NCI-H1105 treated with DMSO at 0.1 percent for 48 hours (cell line): ENCODE measurements around the gene PCID2.
"Not testable (repeated sequence)": the region's sequence is repeated elsewhere in the genome, so short reads cannot be mapped to it uniquely, and the experiment has no call there.

Source experiments
- DNase-seq: peaks from one replicate; lab custom pipeline; 2025; lab: John Stamatoyannopoulos, UW

Gene PCID2

GRCh38 chr13:113164492-113164891 is 44.0 kb downstream of the PCID2 start:
- DNase-seq = no peak

DNA sequence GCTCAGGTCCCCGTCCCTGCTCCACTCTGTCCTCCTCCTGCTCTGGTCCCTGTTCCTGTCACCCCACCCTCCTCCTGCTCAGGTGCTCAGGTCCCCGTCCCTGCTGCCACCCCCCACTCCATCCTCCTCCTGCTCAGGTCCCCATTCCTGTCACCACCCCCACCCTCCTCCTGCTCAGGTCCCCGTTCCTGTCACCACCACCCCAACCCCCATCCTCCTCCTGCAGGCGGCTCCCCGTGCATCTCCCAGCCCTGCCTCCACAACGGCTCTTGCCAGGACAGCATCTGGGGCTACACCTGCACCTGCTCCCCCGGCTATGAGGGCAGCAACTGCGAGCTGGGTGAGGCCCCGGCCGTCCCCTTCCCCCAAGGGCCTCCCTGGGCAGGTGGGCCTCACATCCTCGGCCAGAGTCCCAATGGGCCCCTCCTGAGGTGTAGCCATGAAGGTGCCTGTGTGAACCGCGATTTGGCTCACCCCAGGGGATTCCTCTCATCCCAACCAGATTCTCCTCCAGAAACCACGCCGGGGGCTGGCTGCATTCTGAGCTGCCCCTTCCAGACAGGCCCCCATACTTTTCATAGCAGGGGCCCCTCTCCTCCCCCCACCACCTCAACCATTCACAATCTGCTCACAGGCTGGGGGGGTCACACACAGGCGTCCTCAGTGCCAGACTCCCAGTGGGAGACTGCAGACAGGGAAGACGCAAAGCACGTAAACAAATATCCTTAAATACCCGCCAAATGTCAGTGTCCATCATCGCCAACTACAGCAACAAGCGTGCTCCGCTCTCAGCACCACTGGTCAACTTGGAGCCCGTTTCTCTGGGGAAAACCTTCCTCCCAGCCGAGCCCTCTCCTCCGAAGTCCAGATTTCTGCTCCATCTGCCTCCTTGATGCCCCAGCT is 45.4 kb downstream of the PCID2 start:
- DNase-seq = no peak

DNA sequence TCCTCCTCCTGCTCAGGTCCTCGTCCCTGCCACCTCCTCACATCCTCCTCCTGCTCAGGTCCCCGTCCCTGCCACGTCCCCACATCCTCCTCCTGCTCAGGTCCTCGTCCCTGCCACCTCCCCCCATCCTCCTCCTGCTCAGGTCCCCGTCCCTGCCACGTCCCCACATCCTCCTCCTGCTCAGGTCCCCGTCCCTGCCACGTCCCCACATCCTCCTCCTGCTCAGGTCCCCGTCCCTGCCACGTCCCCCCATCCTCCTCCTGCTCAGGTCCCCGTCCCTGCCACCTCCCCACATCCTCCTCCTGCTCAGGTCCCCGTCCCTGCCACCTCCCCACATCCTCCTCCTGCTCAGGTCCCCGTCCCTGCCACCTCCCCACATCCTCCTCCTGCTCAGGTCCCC is 46.5 kb downstream of the PCID2 start:
- not testable (repeated sequence) for DNase-seq

DNA sequence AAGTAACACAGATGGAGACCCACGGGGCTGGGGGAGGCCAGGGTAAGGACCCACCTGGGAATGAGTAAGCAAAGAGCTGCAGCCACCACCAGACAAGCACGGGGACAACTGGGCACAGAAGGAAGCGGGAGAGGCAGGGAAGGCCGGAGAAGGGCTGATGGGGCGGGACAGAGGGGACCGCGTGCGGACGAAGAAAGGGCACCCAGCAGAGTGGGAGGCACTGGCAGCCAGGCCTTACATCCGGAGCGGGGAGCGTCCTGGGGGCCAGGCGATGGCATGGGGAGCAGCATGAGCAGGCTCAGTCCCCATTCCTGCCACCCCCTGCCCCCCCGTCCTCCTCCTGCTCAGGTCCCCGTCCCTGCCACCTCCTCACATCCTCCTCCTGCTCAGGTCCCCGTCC is 47.0 kb downstream of the PCID2 start:
- no peak for DNase-seq

DNA sequence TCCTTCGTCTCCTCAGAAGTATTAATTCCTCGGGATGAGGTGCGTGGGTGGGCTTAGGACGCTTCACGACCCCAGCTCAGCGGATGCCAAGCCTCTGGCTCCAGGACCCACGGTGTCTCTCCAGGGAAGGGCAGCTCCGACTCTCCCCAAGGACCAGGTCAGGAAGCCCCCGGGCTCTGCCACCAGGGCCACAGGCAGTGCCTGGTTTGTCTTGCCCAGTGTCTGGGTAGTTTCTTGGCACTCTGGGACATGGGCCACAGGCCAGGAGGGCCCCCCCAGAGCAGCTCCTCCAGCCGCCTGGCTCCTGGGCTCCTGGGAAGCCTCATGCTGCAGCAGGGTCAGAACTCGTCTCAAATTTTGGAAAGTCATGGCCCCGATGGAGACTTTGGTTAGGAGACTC is 47.5 kb downstream of the PCID2 start:
- DNase-seq = no peak

DNA sequence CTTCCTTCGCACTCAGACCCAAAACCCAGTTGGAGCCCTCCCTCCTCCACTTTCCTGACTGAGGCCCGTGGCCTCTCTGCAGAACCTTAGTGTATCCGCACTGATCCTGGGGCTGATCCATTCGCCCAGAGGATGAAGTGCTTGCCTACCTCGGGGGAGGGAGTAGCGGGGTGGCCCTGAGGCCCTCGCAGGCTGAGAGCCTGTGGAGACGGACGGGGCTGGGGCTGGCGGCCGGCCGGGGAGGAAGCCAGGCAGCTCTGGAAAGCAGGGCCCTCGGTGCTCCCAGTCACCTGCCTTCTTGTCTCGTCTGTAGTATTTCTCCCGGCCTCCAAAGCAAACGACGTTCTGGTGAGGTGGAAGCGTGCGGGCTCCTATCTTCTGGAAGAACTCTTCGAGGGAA is 48.8 kb downstream of the PCID2 start:
- no peak for DNase-seq

DNA sequence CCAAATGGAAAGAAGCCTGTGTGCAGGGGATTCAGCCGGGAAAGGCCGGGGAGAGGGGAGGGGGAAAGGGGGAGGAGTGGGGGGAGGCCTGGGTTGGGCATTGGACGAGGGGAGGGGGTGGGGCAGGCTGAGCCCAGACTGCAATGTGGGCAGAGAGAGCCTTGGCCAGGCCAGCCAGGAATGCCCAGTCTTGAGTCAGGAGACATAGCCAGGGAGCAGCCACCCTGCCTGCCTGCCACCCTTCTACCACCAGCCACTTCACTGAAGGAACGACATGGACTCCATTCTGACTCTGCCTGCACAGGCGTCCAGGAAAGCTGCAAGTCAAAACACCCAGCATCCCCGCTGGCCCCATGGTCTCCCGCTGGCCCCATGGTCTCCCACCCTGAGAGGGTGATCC is 49.5 kb downstream of the PCID2 start:
- DNase-seq = no peak

DNA sequence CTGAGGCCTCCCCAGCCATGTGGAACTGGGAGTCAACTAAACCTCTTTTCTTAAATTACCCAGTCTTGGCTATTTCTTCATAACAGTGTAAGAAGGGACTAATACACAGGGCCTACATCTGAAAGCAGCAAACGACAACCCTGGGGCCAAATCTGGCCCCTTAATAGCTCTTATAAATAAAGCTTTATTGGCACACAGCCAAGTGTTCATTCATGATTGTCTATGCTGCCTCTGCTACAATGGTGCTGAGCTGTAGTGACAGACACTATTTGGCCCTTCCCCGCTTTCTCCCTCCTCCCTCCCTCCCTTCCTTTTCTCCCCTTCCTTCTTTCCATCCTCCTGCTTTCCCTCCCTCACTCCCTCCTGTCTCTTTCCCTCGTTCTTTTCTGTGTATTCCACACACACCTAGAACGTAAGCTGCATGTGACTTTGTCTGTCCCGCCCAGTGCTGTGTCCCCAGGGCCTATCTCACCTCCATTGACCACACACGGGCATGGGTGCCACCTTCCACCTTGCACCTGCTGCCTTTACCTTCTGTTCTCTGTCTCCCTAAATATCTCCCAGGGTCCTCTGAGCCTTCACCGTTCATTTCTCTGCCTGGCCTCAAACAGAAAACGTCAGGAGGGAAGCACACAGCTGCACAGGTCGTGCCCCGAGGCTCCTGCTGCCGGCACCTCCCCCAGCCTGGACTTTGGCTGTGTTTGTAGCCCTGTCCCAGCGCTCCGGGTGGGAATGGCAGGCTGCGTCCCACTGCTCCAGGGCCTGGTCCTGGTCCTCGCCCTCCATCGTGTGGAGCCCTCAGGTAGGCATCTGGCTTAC is 50.3 kb downstream of the PCID2 start, which contains the start of gene PROZ:
TSS of gene PROZ (plus strand) at position 720 of the 819 bp plus-strand sequence. CDS start at position 733, 13 bp downstream.
- DNase-seq = no peak

DNA sequence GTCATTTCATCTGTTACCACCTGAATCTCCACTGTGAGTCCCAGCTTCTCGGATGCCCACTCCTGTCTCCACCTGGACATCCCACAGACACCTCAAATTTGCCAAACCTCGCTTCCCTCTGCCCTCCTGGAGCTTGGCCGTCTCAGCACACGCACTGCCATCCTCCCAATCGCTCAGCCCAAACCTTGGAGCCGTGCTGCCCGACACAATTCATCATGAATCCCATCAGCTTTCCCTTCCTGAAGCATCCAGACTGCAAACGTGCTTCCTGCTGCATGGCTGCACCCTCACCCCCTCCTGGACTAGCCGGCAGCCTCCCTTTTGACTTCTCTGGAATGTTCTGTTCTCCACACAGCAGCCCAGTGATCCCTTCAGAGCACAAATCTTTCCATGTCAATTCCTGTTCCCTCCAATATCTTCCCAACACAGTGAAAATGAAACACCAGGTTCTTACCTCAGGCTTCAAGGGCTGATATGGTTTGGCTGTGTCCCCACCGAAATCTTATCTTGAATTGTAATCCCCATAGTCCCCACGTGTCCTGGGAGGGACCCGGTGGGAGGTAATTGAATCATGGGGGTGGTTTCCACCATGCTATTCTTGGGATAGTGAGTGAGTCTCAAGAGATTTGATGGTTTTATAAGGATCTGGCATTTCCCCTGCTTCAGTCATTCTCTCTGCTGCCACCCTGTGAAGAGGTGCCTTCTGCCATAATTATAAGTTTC is 51.1 kb downstream of the PCID2 start:
- no peak for DNase-seq

DNA sequence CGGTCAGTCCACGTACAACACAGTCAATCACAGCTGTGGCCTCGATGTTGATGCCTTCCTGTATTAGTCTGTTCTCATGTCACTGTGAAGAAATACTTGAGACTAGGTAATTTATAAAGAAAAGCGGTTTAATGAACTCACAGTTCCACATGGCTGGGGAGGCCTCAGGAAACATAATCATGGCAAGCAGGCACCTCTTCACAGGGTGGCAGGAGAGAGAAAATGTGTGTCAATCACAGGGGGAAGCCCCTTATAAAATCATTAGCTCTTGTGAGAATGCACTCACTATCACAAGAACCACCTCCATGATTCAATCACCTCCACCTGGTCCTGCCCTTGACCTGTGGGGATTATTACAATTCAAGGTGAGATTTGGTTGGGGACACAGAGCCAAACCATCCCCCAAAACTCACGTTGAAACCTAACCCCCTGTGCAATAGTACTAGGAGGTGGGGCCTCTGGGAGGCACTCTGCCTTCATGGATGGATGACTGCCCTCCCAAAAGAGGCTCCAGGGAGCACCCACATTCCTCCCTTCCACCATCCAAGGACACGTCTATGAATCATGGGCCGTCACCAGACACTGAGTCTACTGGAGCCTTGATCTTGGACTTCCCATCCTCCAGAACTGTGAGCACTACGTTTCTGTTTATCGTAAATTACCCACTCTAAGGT is 52.4 kb downstream of the PCID2 start:
- no peak for DNase-seq

DNA sequence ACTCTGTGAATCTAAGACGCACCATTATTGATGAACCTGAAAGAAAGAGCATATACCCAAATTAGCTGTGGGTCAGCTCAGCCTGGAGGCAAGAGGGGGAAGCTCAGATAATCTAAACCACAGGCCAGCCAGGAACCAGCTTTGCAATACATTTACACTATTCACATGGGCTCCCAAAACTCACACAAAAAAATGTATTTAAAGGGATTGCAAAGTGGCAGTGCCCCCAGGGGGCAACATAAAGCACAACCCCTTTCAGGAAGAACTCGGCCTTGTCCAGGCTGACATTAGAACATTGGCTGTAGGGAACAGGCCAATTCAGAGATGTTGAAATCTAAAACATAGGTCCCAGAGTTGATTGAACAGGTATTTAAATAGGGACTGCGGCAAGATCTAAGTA is 53.3 kb downstream of the PCID2 start:
- DNase-seq = no peak

- peak; percentile 77 for DNase-seq
These were observed 54.4 kb downstream of the PCID2 start for GRCh38 chr13:113153810-113154748.

DNA sequence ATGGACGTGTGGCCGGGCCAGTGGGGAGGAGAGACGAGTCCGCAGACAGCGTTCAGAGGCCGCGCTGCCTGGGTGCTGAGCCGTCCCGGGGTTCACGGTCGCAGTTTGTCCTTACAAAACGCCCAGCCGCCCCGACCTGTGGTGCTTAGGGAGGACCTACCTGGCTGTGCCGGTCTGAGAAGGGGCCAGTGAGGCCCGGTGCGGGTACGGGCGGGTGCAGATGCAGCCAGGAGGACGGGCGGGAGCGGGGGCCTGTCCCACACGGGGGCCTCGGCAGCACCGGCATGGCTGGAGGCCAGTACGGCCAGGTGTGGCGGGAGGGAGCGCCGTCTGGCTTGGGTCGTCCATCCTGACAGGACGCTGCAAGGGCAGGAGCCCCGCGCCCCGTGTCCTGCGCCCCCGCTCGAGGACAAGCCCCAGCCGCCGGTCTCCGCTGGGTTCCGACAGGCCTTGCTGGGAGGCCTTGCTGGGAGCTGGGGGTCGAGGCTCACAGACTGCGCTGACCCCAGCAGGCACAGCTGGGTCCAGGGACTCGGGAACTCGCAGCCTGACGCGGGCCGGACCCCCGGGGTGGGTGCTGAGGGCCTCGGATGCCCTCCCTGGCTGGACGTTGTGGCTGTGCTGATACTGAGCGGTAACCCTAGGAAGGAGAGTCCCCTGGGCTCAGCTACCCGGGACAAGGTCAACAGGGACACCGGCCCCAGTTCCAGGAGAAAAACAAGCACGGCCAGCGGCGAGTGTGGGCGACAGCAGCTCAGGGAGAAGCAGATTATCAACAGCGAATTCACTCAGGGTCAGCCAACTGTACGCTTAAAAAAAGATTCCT is 55.3 kb downstream of the PCID2 start:
- DNase-seq = peak; percentile 49

GRCh38 chr13:113152691-113152983 is 55.8 kb downstream of the PCID2 start:
- no peak for DNase-seq

DNA sequence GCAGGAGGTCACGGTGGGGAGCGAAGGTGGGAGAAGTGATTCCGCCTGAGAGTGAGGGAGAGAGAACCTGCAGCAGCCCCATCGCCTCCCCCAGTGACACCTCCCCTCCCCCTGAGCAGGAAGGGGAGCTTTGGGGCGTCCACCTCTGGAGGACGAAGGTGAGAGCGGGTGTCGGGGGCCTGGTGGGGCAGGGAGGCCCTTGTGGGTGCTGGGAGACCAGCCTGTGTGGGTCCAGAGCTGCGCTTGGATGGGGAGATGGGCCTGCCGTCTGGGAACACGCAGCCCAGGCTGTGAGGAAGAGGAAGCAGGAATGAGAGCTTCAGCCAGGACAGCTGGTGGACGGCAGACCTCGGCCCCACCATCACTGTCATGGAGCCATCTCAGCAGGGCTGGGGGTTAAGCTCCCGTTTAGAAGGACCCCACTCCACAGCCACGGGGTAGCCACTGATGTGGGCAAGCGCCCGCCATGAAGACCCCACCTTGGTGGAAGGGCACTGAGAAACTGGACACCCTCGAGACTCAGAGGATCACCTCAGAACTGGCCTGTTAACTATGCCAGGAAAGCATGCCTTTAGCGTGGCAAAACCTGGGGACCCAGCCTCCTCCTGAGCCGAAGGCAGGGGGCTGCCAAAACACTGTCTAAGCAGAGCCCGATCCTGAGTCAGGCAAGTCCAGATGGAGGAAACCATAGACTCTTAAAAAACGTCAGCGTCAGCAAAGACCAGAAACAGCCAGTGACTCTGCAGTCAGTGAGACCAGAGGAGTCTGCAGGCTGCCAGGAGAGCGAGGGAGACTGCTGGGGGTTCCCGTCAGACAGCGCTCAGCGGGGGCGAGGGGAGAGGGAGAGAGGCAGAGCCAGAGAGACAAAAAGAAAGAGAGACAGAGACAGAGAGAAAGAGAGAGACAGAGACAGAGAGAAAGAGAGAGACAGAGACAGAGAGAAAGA is 56.5 kb downstream of the PCID2 start:
- DNase-seq = no peak

DNA sequence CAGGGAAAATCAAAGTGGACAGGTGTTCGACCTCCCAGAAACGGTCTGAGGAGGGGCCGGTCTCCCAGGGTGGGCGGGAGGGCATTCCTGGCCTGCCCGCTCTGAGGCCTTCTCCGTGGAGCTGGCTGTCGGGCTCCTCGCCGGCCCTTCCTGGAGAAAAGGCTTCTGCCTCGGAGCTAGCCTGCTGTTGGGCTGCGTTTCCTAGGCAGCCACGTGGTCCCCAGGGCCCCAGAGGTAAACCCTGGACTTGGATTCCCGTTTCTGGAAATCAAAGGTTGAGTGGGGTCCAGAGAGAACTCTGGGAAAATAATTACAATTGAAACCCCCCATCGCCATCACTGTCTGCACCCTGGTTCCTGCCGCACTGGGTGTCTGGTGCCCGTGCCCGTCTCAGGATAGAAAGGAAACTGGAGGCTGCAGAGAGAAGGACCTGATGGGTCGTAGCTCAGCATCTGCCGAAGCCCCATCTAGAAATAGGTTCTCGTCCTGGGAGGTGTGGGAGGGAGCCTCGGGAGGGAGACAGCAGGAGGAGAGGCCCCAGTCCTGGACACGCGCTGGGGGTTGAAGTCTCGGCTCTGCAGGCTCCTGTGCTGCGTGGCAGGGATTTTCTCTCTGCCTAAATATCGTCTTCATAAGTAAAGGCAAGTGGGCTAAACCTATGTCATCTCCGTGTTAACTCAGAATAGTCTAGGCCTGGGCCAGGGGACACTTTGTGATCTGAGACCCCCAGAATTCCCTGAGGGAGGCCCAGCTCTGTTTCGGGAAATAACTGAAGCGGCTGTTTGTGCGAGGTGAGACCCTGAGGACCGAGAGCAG is 57.7 kb downstream of the PCID2 start:
- DNase-seq = no peak

- no peak for DNase-seq
These were observed 58.5 kb downstream of the PCID2 start for GRCh38 chr13:113149711-113150549.
